AG10803 (cell line): Measurements from ENCODE around the gene NUTM1.

Experiments
- DNase-seq: peaks from one replicate; pipeline ENCODE4 v3.0.0; 2010; ENCODE audit warnings: low read depth
- H3K4me3 ChIP-seq: 2 replicates; pipeline ENCODE4 v1.5.1; 2011; ENCODE audit warnings: mild to moderate bottlenecking, low read length, control low read depth
- CTCF ChIP-seq: conservative IDR thresholded peaks from 2 replicates; pipeline ENCODE4 v1.5.1; 2011; ENCODE audit warnings: mild to moderate bottlenecking, low read length, control low read depth, inconsistent platforms

NUTM1 gene

GRCh38 chr15:34314491-34315490 is 28.3 kb upstream of the NUTM1 start:
- no peak for DNase-seq
- no peak for TF ChIP-seq CTCF

DNA sequence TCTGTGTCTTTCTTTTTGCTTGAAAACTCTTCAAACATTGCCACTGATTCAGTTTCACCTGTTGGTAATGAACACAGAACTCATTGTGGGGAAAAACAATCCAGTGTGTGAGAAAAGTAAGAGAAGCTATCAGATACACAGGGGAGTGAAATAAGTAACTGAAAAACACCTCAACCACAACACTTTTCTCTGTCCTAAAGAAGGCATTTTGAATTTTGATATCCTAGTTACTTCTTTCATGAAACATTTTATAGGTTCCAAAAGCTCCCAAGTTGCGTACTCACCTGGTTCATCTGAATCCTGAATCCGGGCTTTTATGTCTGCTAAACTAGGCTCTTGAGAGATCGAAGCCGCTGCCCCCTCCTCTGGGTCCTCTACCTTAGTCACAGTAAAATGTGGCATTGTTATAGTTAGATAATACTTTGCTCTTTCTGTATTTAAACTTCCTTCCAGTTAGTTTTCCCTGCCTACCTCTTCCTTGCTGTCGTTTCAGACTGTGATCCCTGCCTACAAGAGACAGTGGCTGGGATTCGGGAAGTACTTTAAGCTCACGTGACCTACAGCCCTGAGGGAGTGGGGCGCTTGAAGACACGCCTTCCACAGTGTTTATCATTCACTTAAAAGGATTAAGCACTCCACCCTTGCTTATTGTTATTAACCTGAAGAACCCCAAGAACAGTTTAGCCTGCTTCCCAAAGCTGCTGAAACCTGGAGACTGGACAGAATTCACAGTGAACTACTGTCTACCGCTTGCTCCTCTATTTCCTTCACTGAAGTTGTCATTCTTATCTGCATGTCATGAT is 24.6 kb upstream of the NUTM1 start:
- TF ChIP-seq CTCF = no peak
- peak overlapping the region; percentile 60 for H3K4me3 ChIP-seq
- peak; percentile 71 for DNase-seq

More at GRCh38 chr15:34314491-34315490, 28.3 kb upstream of the NUTM1 start:
- H3K4me3 ChIP-seq = no peak overlapping the region

DNA sequence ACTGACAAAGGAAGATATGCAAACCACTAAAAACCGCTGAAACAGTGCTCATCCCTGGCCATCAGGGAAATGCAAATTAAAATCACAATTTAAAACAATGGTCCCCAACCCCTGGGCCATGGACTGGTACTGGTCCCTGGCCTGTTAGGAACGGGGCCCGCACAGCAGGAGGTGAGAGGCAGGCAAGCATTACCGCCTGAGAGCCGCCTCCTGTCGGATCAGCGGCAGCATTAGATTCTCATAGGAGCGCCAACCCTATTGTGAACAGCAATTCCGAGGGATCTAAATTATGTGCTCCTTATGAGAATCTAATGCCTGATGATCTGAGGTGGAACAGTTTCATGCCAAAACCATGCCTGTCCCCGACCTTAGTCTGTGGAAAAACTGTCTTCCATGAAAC is 19.9 kb upstream of the NUTM1 start:
- TF ChIP-seq CTCF = no peak
- no peak overlapping the region for H3K4me3 ChIP-seq
- no peak for DNase-seq

GRCh38 chr15:34324933-34325332 is 18.2 kb upstream of the NUTM1 start:
- no peak for DNase-seq
- TF ChIP-seq CTCF = no peak
- H3K4me3 ChIP-seq = no peak overlapping the region

- DNase-seq = no peak
- H3K4me3 ChIP-seq = no peak overlapping the region
- no peak for TF ChIP-seq CTCF
These were observed 17.7 kb upstream of the NUTM1 start for GRCh38 chr15:34325368-34325767.

GRCh38 chr15:34327906-34328305 is 15.2 kb upstream of the NUTM1 start:
- no peak for DNase-seq
- H3K4me3 ChIP-seq = no peak overlapping the region
- TF ChIP-seq CTCF = no peak
